GM21717 (cell line): ENCODE measurements around the gene ECPAS.
"Not testable (repeated sequence)": the region's sequence is repeated elsewhere in the genome, so short reads cannot be mapped to it uniquely, and the experiment has no call there.

Experiments used
- ATAC-seq: cut with Tn5 transposase; IDR thresholded peaks from one replicate; pipeline ENCODE4 v1.9.1; 2021; ENCODE audit warnings: mild to moderate bottlenecking, moderate library complexity; ENCODE audit not compliant: unreplicated experiment

ECPAS gene

DNA sequence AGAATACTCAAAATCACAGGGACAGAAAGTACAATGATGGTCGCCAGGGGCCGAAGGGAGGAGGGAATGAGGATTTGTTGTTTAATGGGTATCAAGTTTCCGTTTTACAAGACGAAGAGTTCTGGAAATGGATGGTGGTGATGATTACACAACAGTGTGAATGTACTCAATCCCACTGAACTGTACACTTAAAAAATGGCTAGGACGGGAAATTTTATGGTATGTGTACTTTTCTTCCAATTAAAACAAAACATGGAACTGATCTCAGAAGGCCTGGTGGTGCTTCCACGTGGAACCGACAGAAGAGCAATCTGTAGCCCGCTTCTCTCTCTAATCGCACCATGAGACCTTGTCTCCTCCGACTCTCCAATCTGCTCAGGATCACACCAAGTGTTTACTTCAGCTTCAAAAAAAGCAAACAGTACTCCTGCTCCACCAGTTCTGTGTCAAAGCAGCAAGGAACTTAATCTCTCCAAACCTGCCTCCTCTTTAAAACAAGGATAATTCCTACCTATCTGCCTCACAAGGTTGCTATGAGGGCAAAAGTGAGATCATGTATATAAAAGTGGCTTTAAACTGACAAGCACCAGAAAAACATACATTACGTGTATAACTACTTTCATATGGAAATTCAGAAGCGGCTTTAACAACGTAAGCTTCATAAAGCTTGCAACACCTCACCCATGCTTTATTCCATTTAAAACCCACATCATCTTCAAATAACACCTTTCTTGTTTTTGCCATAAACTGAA, 2.1 kb downstream of the ECPAS start:
- no peak for ATAC-seq

- ATAC-seq = no peak
Measured at GRCh38 chr9:111477677-111478076, 6.5 kb downstream of the ECPAS start.

DNA sequence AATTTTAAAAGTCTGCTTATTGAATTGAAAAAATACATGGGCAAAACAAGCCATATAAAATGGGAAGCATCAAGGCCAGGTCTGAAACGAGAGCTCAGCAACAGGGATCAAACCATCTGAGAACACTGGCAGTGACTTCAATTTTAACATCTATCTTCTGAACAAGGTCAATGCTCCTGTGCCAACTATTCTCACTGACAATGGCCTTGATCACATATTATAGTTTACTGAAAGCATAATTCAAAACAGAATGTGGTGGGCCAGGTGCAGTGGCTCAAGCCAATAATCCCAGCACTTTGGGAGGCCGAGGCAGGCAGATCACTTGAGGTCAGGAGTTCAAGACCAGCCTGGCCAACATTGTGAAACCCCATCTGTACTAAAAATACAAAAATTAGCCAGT, 9.0 kb downstream of the ECPAS start:
- ATAC-seq = no peak

DNA sequence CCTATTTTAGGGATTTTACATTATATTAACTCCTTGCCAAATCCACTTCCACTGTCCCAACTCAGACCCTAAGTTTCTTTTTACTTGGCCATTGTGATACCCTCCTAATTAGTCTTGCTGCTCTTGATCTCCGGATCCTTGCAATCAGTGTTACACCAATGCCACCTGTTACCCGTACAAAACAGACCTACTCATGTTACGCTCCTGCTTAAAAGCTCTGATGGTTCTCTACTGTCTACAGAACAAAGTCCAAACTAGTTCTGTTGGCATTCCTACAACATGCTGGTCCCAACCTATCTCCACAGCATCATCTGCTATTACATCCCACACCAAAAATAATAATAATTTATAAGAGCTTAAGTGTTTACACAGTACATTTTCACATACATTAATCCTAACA, 9.8 kb downstream of the ECPAS start:
- no peak for ATAC-seq

DNA sequence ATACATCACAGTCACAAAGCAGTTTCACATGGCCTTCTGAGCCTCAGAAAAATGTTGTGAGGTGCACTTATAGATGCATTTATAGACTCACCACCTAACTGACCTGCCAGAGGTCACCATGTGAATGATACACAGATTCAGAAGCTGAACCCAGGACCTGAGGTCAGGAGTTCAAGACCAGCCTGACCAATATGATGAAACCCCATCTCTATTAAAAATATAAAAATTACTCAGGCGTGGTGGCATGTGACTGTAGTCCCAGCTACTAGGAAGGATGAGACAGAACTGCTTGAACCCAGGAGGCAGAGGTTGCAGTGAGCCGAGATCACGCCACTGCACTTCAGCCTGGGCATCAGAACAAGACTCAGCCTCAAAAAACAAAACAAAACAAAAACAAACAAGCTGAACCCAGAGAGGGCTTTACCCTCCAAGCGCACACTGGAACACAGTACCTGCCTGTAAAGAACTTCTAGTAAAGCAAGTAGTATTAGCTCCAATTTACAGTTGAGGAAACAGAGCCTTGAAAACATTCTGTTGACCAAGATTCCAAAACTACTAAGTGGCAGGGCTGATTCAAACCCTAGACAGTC, 16.3 kb downstream of the ECPAS start:
- no peak for ATAC-seq

DNA sequence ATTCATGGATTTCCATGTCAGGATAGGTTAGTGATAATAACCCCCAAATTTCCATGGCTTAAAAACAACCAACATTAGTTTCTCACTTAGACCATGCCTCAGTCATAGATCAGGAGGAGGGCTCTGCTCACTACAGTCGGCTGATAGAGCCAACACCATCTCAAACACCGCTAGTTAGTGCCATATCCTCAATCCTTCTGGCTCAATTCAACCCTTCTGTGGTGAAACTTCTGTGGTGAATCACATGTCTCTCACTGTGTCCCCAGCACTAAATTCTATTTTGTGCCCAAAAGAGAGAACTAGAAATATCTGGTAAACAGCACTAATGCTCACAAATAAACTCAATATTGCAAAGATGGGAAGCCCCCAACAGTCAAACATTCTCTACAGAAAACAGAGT, 21.1 kb downstream of the ECPAS start:
- no peak for ATAC-seq

DNA sequence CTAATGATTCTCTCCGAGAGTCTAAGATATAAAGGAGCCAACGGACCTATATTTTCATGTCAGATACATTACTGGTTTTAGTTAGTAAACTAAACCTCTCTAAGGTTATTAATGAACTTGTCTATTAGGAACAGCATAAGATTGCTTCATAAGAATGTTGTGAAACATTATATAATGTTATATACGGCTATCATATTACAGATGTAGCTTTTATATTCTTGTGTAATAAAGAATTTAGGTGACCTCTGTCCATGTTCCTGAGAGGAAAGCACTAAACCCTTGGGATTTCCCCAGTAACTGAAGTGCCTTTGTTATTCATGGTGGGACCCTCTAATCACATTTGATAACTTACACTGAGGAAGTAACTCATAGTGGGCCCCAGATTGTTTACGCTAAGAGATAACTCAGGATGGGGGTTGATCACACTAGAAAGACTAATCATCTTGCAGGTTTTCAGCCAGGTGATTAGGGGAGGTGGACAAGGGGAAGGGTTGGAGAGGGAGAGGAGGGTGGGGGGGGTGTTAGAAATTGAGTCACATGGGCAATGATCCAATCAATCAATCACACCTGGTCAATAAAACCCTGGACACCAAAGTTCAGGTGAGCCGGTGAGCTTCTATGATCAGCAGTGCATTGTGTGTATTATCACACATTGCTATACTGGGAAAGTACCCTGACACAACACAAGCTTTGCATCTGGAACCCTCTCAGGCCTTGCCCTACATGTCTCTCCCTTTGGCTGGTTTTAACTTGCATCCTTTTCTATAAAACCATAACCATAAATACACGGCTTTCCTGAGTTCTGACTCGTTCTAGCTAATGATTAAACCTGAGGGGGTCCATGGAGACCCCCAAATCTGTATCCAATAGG, 25.8 kb downstream of the ECPAS start:
- ATAC-seq = no peak

DNA sequence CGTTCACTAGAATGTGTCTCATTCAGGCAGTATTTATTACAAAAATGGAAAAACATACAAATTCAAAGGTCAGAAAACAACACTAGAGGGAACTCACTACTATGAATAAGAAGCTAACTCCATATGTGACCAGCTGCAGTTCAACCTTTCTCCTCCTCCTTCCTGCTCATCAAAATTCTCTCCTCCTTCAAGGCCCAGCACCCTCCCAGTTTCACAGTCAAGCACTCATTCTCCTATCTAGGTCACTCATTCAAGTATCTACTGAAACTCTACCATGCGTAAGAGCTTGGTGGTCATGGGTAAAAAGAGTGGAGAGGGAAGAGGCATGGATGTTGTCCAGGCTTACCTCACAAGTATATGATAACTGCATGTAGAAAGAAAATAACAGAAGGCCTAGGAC, 27.7 kb downstream of the ECPAS start:
- no peak for ATAC-seq

DNA sequence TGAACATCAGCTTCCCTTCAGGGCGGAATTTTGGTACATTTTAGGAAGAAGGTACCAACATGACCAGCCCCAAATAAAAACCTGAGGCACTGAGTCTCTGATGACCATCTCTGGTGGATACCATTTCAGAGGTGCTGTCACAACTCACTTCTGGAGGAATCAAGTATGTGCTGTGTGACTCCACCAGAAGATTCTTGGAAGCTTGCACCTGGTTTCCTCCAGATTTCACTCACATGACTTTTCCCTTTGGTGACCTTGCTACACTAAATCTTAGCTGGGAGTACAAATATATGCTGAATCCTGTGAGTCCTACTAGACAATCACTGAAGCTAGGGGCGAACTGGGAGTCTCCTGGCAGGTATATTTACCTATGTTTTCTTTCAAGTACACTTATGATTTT, 28.5 kb downstream of the ECPAS start:
- no peak for ATAC-seq

DNA sequence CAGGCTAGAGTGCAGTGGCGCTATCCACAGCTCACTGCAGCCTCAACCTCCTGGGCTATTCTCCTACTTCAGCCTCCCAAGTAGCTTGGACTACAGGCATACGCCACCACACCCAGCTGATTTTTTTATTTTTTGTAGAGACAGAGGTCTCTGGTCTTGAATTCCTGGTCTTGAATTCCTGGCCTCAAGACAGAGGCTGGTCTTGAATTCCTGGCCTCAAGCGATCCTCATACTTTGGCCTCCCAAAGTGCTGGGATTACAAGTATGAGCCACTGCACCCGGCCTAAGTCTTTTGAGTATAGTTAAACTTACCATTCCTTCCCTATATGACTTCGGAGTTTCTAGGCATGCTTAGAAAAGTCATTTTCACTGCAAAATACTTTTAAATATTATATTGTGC, 29.4 kb downstream of the ECPAS start:
- ATAC-seq = no peak

GRCh38 chr9:111451570-111451969, 32.6 kb downstream of the ECPAS start:
- no peak for ATAC-seq

GRCh38 chr9:111450124-111450523, 34.1 kb downstream of the ECPAS start:
- ATAC-seq = no peak

DNA sequence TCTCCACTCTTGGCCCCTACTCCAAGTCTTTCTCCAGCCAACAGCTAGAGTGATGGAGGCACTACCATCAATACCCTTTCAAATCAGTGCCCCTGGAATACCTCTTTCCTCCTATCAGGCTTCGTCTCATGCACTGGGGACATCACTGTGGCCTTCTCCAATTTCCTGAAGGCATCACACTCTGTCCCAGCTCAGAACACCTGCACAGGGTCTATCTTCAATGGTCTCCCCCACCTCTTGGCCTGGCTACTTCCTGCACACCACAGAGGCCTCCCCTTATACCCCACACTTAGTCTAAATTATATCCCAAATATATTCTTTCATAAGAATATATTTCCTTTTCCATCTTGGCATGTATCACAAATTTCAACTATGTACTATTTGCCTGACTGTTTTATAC, 34.5 kb downstream of the ECPAS start:
- no peak for ATAC-seq

DNA sequence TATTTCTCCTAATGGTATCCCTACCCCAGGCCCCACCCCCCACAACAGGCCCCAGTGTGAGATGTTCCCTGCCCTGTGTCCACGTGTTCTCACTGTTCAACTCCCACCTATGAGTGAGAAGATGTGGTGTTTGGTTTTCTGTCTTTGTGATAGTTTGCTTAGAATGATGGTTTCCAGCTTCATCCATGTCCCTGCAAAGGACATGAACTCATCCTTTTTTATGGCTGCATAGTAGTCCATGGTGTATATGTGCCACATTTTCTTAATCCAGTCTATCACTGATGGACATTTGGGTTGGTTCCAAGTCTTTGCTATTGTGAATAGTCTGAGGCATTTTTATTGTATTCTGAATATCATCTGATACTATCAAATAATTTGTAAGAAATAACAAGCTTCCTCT, 38.4 kb downstream of the ECPAS start:
- not testable (repeated sequence) for ATAC-seq

GRCh38 chr9:111443454-111443853, 40.7 kb downstream of the ECPAS start:
- no peak for ATAC-seq

- no peak for ATAC-seq
Measured at GRCh38 chr9:111442360-111443027, 41.7 kb downstream of the ECPAS start.

GRCh38 chr9:111440226-111440625, 44.0 kb downstream of the ECPAS start:
- no peak for ATAC-seq

GRCh38 chr9:111438541-111439235, 45.5 kb downstream of the ECPAS start:
- no peak for ATAC-seq

- no peak for ATAC-seq
Measured at GRCh38 chr9:111436571-111436970, 47.6 kb downstream of the ECPAS start.

DNA sequence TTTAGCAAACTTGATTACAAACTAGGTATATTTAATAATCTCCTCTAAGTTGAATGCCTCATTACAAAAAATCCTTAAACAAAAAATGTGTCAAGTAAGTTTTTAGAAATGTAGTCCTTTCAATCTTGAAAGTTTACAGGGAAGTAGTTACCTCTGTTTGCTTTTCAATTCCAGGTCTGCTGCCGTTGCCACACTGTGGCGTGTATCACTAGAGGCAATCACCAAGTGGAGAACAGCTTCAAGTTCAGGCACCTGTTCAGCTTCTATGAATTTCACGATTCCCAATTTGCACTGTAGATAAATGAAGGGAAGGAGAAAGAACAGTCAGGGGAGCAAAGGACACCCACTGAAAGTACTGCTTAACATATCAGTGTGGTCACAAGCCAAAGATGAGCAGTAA, 51.1 kb downstream of the ECPAS start:
- ATAC-seq = no peak

GRCh38 chr9:111431684-111432083, 52.5 kb downstream of the ECPAS start:
- ATAC-seq = no peak
